Activated CD8-positive, alpha-beta memory T cell treated with anti-CD3 and anti-CD28 coated beads, Interleukin-2, amount 50 U/mL, for 48 hours (primary cell): Measurements from ENCODE around the gene LDB2.
"Not testable (repeated sequence)": the region's sequence is repeated elsewhere in the genome, so short reads cannot be mapped to it uniquely, and the experiment has no call there.

Experiments
- DNase-seq: peaks from one replicate; pipeline ENCODE4 v3.0.0-alpha.2; 2020

LDB2 gene

DNA sequence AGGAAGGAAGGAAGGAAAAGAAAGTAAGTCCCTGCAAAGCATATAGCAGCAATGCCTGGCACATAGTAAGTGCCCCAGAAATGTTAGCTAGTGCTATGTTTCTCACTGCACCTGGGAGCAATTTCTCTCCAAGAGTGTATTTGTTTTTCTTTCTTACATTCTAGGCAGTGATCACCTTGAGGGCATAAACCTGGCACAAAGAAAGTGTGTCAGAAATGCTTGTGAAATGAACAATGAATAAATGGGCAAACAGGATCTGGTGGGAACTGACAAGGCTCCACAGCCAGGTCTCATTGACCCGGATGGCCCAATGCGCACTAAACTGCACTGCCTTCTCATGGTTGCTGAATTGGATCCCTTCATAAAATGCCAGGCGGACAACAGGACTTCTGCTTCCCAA lies 316.4 kb downstream of the LDB2 start:
- no peak for DNase-seq

DNA sequence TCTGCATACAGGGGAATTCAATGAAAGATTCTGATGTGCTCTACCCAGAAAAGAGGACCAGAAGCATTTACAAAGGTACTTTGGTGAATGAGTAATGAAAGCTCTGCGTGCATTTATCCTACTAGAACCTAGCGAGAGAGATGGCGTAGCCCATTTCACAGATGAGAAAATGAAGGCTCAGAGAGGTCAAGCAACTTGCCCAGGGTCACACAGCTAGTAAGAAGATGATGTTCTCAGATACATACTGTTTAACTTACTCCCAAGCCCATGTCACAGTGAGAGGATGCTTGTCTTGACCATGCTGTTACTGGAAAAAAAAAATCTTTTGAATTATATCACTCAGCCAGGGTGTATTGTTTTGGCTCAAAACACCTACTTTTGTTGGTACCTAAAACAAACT lies 317.3 kb downstream of the LDB2 start:
- DNase-seq, result no peak

DNA sequence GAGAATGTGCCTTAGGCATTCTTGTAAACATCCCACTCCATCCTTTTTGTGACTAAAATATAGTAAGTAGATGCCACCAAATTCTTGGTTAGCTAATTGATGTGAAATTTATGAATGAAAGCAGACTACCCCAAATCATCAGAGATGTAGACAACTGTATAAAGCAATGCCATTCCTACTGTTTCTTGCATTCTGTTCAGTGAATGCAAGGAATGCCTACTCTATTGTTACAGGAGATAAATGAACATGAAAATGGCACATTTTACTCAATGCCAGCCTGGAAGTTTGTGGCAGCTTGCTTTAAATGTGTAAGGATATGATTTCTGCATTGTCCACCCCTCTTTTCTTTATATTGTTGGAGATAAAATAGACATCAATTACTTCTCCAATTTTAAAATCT lies 317.9 kb downstream of the LDB2 start:
- no peak for DNase-seq

DNA sequence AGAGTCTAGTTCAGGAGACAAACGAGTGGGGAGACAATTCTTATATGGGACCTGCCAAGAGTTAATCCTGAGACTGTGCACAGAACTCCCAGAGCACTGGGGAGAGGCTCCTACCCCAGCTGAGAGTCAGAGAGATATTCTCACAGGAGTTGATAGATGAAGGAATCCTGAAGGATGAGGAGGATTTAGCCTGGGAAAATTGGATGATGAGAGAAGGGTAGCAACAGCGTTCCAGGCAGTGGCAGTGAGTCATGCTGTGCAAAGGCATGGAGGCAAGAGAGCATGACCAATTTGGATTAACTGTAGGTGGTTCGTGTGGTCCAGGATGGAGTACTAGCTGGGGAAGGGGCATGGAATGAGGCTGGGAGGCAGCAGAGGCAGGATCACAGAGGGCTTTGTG lies 318.6 kb downstream of the LDB2 start:
- no peak for DNase-seq

DNA sequence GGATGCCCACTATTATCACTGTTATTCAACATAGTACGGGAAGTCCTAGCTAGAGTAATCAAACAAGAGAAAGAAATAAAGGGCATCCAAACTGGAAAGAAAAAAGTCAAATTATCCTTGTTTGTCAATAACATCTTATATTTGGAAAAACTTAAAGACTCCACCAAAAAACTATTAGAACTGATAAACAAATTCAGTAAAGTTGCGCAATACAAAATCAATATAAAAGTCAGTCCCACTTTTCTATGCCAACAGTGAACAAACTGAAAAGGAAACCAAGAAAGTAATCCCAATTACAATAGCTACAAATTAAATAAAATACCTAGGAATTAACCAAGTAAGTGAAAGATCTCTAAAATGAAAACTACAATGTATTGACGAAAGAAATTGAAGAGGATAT lies 321.3 kb downstream of the LDB2 start:
- DNase-seq, result no peak

DNA sequence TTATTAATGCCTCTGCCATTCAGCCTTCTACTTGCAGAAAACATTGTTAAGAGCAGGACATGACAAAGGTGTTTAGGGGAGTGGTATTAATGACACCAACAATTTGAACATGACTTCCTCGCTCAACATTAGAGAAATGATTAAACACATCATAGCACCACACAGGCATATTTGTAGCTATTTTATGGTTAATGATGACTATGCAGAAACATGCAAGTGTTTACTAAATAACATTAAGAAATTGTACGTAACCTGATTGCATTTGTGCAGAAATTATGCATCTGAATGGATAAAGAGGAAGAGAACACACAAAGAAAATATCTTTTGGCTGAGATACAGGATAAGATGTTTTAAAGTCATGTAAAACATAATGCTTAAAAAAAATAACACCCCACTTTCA lies 323.5 kb downstream of the LDB2 start:
- no peak for DNase-seq

DNA sequence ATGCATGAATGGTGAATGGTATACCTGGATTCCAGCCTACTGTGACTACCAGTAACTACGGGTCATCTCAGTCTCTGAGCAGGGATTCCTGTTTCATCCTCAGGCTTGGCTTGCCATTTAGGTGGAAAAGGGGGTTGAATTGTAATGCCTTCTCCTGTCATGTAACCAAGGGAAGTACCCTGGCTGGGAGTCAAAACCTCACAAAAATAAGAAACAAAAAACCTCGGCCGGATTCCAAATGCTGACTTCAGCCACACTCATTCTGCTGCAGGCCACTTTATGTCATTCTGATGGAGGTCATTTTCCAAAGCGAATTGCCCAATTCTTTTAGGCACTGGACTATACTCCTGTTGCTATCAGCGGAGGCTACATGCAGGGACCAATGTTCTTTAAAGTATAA lies 324.7 kb downstream of the LDB2 start:
- no peak for DNase-seq

DNA sequence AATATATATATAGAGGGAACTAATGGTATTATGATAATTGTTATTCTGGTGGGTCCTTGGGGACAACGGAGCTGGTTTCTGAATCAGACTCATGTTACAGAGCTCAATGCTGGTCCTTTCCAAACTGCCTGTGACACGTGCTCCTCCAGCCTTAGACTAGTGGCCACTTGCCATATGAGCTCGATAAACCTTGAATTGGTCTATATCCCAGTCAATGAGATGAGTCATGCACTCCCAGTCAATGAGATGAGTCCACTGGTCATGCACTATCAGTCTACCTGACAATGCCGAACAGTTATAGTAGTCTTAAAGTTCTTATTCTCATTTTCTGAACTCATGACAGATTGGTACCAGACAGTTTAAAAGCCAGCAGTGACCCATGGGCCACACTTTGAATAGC lies 325.2 kb downstream of the LDB2 start:
- DNase-seq, result no peak

DNA sequence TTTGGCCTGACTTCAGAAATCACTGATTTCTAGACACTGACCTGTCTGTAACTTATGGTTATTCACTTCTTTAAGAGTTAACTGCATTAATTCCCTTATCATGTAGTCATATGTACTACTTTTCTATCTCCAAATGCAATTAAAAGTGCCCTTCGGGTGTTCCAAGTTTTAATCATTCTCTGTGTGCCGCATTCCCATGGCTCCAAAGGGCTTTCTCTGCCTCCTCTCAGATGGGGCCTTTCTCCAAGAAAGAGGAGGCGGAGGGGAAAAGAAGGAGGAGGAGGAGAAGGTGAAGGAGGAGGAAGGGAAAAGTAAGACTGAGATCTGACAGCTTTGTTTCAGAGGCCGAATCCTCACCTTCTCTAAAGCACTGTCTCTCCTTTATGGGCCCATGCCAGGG lies 325.8 kb downstream of the LDB2 start:
- DNase-seq, result no peak

DNA sequence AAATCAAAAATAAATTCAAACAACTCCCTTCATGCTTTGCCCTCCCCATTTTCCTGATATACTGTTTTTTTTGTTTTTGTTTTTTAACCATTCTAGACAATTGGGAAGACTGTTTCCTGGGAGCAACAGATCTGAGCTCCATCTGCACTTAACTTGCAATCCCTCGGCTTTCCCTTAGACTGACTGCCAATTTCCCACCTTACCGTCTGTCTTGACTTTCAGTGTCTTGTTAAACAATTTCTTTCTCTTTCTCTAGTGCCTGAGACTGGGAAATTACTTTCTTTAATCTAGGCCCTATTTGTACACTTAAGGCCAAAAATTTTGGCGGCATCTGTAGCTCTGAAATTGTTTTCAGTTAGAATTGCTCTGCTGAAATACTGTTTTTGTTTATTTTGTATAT lies 326.3 kb downstream of the LDB2 start:
- no peak for DNase-seq

DNA sequence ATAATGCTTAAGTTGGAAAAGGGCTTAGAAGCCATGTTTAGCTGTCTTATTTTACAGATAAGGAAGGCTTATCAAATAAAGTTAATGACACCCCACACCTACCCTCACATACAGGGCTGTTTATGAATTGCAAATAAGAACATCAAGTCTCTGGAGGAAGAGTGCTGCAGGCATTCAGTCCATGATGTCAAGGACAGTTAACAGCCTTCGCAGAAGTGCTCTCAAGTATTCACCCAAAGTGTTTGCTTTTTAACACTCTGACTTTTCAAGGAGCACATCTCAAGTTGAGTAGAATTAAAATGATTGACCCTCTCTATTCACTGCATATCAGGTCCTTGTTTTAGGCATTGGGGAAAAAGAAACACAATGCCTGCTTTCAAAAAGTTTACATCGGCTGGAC lies 328.7 kb downstream of the LDB2 start:
- DNase-seq, result no peak

DNA sequence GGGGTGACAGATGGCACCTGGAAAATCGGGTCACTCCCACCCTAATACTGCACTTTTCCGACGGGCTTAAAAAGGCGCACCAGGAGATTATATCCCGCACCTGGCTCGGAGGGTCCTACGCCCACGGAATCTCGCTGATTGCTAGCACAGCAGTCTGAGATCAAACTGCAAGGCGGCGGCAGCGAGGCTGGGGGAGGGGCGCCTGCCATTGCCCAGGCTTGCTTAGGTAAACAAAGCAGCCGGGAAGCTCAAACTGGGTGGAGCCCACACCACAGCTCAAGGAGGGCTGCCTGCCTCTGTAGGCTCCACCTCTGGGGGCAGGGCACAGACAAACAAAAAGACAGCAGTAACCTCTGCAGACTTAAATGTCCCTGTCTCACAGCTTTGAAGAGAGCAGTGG lies 341.1 kb downstream of the LDB2 start:
- DNase-seq, result not testable (repeated sequence)

DNA sequence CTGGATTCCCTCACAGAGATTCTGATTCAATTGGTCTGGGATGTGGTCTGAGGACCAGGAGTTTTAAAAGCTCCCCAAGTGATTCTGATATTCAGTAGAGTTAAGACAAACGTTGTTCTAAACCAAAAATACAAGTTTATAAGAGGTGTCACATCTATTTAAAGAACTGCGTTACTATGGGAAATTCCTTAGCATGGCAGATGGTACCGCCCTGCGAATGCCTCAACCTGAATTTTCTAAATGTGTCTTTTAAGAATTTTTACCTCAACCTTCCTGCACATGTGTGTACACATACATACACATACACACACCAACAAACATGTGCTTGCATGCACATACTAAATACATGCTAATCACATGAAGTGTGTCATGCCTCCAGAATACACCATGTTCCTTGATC lies 343.3 kb downstream of the LDB2 start:
- DNase-seq, result no peak

DNA sequence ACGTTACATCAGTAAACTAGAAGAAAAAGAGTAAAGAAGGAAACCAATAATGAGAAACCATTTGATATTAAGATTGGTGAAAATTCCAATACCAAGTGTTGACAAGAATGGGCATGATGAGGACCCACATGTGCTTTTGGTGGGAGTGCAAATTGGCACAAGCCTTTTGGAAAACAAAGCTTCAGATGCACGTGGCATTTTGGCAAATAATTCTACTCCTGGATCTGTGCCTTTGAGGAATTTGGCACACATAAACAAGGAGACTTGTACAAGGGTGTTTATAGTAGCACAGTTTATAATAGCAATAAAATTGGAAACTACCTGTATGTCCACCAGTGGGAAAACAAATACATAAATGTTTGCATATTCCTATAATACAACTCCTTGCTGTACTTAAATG lies 347.9 kb downstream of the LDB2 start:
- no peak for DNase-seq

DNA sequence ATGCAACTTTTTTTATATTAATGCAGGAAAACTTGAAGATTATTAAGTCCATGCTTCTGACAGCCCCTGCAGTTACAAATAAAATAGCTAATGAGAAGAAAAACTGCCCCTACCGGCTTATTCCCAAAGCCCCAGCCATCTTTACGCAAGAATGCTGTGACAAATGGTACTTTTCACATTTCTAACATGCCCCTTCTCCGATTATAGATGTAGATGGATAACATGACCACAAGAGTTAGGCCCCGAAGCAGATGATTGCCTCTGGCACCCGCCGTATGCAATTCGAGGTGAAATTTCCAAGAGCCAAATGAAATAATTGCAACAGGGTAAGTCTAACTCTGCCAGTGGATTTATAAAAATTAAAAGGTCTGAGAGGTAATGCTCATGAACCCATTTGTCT lies 352.8 kb downstream of the LDB2 start:
- DNase-seq, result no peak

DNA sequence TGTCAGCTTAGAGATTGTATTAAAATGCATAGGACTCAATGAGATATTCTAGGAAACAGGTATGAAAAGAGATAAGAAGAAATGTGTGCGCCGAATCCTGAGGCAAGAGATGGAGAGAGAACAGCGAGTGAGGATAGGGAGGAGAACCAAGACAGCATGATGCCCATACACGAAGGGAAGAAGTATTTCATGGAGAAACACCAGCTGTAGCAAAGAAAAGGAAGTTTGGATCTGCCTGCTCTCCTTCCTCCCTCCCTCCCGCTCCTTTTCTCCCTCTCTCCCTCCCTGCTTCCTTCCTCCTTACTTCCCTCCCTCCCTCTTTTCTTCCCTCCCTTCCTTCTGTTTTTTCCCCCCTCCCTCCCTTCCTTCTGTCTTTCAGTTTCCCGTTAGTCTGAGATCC lies 353.6 kb downstream of the LDB2 start:
- DNase-seq, result no peak

DNA sequence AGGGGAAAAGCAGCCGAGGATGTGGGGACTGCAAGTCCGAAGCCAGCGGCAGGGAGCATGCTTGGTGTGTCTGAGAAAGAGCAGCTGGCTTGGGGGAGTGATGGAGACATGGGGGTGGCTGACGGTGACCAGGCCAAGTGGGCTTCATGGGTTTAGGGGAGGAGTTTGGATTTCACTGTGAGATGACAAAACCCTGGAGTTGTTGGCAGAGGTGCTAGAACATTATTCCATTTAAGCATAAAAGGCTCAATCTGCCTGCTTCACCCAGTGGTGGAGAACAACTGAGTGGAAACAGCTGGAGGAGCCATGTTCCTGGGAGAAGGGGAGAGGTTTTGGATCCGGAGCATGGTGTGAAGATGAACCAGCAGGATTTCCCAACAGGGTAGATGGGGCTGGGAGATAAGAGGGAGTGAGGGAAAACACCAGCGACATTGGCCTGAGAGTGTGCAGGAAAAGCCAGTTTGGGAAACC lies 354.2 kb downstream of the LDB2 start:
- no peak for DNase-seq

DNA sequence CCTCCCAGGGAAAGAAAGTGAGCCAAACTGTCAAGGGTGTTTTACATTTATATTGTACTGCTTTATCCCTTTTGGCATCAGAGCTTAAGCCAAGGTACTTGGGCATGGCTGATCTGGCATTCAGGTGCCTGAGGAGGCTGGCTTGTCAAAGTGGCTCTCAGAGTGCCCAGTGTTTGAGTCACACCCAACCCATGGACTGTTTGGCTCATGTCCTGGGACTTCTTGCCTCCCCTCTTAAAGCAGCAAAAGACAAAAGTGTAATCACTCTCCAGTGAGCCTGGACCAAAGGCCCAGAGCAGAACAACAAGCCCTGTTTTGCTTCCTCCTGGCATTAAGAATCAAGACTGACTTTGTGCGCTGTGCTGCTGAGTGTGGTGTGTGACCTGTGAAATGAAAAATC lies 360.5 kb downstream of the LDB2 start:
- DNase-seq, result no peak

DNA sequence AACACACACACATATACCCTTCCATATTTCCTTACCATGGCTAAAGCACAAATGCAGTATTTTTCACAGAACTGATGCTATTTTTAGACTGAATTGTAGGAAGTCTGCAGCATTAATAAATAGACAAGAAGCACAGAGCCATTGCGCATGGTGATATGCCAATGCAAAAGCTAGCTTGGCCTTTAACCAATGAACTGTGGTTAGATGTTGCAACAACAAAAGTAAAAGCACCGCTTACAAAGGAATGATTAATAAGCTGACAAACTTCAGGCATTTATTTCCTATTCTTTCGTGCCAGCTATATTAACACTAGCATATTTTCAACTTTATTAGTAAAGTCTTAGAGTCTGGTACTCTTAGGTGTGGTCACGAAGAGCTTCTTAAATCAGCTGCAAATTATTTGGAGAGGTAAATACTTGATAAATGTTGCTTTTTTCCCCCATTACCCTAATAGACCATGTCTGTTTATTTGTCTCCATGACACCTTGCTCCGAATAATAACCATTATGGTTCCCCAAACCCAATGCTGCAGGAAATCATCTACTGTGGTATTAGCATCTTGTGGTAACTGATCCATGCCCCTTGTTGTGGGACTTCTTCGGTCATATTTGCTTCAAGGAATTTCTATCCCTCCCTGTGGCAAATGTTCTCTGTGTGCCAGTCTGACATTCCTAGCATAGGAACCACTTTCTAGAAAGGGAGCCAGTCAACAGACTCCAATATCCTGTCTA lies 366.0 kb downstream of the LDB2 start:
- DNase-seq, result no peak

DNA sequence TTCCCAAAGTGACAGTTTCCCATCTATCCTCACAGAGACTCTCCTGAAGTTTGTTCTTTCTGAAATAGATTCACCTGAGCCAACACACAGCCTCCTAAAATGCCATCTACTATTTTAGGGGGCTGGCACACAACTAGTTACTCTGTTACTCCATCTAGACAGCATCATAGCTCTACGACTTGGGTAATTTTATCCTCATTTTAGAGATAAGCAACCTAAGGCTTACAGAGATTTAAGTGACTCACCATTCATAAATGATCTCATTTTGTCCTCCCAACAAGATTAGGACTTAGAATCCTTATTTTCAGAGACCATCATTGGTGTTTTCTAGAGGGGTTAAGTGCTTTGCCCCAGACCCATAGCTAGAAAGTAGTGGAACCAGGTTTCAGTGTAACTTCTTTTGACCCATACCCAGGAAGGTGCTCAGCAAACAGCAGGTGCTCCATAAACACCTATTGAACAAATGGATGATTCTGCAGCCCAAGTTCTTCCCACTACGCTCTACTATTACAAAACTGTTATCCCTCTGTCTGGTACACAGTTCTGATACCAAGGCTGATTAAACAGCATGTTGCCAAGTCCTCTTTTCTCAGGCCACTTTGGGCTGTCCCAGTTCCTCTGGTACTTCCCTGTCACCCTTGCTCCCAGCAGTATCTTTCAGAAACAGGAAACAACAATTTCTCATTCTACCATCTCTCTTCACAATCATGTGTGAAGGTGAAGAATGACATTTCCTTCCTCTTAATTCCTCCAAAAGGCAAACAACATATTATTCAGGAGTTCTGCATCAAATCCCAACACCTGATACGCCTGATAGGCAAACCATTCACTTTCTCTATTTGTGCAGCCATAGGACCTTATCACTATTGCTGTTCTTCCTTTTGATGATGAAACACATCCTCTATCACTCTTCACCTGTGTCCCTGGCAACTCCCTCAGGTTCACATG lies 367.5 kb downstream of the LDB2 start:
- no peak for DNase-seq

DNA sequence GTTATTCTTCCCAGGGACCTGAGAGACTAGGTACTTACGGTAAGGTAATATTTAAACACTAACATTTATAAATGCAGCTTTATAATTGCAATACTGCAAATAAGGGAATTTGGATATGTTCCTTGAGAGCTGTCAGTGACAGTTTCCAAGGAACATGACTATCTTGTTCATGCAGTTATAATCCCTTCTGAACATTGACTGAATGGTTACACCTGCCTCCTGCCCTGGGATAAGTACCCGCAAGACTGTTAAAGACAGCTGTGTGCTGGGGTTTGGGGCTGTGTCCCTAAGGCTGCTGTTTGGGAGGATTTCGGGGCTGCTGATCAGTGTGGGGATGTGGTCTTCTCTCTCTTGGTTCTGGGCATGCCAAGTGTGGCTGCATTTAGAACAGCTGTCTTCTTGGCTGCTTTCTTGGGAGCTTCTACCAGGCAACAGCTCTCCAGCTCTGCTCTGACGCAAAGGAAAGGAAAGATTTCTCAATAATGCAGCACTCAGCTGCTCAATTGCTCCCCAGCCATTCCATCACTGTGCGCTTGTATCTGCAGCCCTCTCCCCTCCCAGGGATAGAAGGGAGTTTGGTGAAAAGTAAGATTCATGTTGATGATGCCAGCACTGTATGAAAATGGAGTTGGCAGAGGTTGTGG lies 373.4 kb downstream of the LDB2 start:
- no peak for DNase-seq

DNA sequence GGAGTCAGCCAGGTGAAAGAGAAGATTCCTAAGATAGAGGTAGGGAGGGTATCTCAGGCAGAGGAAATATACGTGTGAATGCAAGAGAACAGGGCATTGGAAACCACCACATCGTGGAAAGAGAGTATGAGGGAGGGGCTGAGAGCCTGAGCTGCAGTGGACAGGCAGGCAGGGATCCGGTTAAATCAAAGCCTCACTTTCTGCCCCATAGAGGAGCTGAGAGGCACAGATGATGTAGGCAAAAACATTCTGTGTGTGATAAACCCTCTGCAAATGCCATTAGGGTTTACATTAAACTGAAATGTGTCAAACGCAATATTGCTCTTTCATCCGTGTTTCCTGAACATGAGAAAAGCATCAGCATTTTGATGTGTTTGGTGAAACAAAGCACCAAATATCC lies 374.0 kb downstream of the LDB2 start:
- DNase-seq, result no peak

DNA sequence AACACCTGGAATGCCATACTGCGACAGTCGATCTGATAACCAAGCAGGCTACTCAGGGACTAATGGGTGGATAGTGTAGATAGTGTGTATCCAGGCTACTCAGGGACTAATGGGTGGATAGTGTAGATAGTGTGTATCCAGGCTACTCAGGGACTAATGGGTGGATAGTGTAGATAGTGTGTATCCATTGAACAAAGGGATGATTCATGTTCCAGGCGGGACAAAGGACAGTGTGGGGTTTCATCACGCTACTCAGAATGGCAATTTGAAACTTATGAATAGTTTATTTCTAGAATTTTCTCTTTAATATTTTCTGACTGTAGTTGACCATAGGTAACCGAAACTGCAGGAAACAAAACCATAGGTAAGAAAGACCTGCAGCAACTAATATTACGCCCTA lies 374.9 kb downstream of the LDB2 start:
- DNase-seq, result not testable (repeated sequence)
